Measurements from ENCODE around the gene ICAM3.

Gene ICAM3

DNA sequence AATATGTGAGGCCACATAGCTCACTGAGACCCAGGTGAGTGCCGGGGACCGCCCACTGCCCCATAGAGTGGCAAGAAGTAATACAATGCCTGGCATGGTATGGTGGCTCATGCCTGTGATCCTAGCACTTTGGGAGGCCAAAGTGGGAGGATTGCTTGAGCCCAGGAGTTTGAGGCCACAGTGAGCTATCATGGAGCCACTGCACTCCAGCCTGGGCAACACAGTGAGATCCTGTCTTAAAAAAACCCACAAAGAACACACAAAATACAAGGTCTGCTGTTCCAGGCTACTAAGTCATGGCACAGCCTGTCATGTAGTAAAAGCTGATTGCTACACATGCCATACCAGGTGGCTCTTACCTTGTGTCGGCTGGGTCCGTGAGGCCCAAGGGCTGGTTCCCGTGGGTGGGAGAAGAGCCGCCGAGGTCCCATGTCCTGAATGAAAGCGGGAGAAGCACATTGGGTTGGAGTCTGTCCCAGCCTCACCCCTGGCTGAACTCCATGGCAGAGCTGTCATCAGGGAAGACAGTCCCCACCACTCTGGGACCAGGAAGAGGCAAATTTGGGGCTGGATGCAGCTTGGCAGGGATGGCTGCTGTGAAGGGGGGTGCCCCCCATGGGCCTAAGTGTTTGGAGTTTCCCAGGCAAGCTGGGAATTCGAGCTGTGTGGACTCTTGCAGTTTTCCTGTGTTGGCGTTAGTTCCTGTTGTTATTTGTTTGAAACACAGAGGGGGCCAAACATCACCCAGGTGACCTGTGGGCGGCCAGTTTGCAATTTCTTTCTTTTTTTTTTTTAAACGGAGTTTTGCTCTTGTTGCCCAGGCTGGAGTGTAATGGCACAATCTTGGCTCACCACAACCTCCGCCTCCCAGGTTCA is 20.4 kb downstream of the ICAM3 start:
- no peak for DNase-seq (ENCODE audit: low read depth, low spot score)

DNA sequence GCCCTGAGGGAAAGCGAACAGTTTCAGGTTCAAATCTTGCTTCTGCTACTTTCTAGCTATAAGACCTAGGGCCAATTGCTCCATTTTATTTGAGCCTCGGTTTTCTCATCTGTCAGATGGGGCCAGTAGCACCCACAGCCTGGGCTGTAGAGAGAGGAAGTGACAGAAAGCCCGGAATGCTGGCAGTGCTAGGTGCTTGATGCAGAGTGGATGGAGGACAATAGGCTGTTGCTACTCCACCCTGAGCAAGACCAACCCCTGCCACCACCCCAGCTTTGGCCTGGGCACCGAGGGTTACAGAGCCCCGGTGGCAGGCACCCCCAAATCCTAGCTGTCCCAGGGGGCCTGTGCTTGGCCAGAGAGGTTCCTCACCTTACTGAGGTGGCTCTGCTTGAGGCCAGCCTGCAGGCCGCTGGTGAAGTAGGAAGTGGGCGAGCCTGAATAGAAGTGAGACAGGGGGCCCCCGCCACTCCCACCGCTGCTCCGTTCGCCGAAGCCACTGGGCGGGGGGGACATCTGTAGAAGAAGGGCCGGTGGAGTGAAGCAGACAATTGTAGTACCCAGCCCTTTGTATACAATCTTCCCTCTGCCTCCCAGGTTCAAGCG is 21.5 kb downstream of the ICAM3 start:
- DNase-seq (ENCODE audit: low read depth, low spot score) = no peak

DNA sequence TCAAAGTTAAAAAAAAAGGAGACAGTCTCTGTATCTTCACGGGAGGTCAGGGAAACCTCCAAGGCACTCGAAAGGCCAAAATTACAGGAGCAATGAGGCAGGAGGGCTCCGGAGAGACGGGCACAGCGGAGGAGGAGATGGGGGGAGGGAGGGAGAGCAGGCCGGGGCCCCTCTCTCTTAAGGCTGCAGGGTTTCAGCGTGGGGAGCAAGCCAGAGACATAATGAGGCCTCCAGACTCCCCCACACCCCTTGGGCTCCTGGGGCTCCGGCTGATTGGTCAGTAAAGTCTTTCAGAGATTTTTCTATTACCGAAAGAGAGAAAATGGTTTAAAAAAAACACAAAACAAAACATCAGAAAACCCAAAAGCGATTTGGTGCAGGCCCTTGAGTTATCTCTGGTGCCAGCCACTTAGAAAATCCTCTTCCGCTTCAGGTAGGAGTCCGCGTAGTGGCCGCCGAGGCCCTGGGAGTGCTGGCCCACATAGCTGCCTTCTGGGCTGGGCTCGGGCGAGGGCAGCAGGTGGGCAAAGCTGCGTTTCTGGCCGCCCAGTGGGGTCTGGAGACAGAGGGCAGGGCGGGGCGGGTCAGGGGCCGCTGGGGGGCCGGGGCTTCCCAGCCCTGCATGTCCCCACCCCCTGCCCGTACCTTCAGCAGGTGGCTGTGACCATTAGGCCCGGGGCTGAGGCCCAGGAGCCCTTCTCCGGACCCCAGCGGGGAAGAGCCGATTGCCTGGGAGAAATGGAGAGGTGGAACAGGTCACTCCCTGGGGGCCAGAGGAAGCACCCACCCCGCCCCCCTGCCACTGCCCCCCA is 22.2 kb downstream of the ICAM3 start:
- DNase-seq (ENCODE audit: low read depth, low spot score) = no peak

GRCh38 chr19:10316229-10317044 is 23.0 kb downstream of the ICAM3 start:
- DNase-seq (ENCODE audit: low read depth, low spot score) = no peak

- peak; percentile 91 for DNase-seq (ENCODE audit: low read depth, low spot score)
These were observed 23.8 kb downstream of the ICAM3 start, which contains the start of gene FDX2 for GRCh38 chr19:10315335-10316214. FDX2 (minus strand) TSS chr19:10316015; CDS start chr19:10315996, 19 bp downstream.

- no peak for DNase-seq (ENCODE audit: low read depth, low spot score)
These were observed 30.0 kb downstream of the ICAM3 start, which contains the start of gene ZGLP1 for GRCh38 chr19:10309423-10309822. ZGLP1 (minus strand) TSS chr19:10309815.

DNA sequence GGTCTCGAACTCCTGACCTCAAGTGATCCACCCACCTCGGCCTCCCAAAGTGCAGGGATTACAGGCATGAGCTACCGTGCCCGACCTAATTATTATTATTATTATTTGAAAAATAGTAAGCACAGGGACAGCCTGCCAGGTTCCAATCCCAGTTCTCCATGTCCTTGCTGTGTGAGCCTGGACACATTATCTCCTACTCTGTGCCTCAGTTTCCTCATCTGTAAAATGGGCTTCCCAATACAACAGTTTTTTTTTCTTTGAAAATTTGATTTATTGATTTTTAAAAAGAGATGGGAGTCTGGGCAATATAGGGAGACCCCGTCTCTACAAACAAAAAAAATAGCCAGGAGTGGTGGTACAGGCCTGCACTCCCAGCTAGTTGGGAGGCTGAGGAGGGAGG is 33.1 kb downstream of the ICAM3 start:
- no peak for DNase-seq (ENCODE audit: low read depth, low spot score)

DNA sequence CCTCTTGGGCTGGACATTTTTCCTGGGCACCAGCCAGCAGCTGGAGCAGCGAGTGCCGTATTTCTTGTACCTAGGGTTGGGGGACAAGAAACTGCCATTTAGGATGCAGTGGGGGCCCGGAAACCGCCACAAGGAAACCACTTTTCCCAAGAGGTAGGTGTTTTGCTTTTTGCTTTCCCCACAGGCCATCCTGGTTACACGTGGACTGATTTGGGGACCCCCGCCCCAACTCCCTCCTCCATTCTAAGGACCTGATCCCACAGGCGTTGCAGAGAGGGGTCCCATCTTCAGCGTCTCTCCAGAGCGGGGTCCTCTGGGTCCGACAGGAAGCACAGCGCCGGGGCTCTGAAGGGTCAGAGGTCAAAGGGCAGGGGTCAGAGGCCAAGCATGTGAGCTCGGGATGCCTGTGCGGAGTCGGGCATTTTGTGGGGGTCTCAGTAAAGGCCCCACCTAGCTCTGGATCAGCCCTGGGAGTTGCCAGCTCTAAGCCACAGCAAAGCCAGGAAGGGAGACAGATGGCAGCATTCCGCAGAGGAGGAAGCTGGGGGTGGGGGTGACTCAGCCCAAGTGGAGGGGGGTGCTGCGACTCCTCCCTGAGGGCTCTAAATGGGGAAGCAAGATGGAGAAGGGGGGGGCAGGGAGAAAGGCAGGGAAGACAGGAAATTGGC is 34.2 kb downstream of the ICAM3 start:
- no peak for DNase-seq (ENCODE audit: low read depth, low spot score)

- DNase-seq (ENCODE audit: low read depth, low spot score) = no peak
These were observed 39.6 kb downstream of the ICAM3 start for GRCh38 chr19:10299545-10300458.

- peak; percentile 35 for DNase-seq (ENCODE audit: low read depth, low spot score)
These were observed 43.4 kb downstream of the ICAM3 start for GRCh38 chr19:10295847-10296591.

- DNase-seq (ENCODE audit: low read depth, low spot score) = peak; percentile 44
These were observed 44.0 kb downstream of the ICAM3 start for GRCh38 chr19:10295305-10295846.

- no peak for DNase-seq (ENCODE audit: low read depth, low spot score)
These were observed 45.1 kb downstream of the ICAM3 start for GRCh38 chr19:10294368-10294697.

- DNase-seq (ENCODE audit: low read depth, low spot score) = no peak
These were observed 45.6 kb downstream of the ICAM3 start for GRCh38 chr19:10293637-10294367.

- no peak for DNase-seq (ENCODE audit: low read depth, low spot score)
These were observed 46.4 kb downstream of the ICAM3 start for GRCh38 chr19:10292789-10293636.

DNA sequence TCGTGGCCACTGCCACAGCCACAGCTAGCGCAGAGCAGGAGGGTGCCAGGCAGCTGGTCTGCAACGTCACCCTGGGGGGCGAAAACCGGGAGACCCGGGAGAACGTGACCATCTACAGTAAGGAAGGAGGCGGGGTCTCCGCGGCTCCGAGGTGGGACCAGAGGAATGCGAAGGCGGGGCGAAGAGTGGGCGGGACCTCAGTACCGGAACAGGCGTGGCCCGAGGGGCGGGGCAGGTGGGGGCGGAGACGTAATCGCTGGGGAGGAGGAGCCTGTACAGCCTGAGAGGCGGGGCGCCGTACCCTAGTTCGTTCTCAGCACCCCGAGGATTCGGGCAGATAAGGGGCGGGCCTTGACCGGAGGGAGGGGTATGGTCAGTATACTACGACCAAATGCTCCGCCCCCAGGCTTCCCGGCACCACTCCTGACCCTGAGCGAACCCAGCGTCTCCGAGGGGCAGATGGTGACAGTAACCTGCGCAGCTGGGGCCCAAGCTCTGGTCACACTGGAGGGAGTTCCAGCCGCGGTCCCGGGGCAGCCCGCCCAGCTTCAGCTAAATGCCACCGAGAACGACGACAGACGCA is 47.1 kb downstream of the ICAM3 start:
- DNase-seq (ENCODE audit: low read depth, low spot score) = peak; percentile 75
